Epithelial cell of umbilical artery (primary cell): ENCODE results near the gene SENP6. TPM values are rescaled to one million over a fixed set of nuclear protein-coding genes. Genes with fewer than 3 reads are reported as not detected.

Source experiments
- total RNA-seq: library from RNA; depleted of rRNA; stranded (reverse); fragments of >200 nt; gene quantifications from 2 replicates; pipeline ENCODE4 v1.2.3, GENCODE V29; 2014

SENP6 gene
- 58.8 and 79.3 TPM in 2 replicates for total RNA-seq

DNA sequence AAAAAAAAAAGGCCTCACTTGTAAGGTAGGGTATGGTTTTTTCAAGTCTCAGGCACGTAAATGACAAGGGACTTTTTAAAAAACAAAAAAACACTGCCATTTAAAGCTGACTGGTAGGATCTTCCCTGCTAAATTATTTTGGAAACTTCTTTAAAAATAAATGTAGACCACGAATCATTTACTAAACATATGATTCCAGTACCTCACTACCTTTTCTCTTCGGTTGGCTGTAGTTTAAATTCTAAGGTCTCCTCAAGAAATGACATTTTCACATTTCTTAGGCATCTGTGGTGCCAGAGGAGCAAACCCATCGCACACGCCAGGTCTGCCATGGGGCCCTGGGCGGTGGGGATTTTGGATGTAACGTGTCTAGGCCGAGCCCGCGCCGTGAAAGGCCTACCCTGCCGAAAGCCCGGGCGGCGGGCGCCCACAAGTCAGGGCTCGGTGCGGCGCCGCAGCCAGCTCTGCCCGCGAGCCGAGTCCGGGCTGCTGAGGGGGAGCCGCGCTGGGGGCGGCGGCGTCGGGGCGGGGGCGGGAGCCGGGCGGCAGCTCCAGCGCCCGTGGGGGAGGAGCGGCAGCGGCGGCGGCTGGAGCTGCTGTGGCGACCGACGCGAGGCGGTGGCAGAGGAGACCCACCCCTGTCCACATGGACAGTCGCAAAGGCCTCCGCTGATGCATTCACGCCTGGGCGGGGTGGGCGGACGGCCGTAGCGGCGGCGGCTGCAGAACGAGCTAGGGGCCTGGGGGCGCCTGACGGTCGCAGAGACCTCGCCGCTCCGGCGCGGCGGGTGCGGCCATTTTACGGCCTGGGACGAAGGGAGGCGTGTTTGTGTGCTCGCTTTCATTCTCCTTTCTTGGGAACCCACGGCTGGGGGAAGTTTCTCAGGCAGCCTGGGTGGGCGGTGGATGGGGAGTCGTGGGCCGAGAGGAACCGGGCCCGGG lies at the start of gene SENP6:
Gene SENP6, plus strand, starts transcription at position 577 of the 942 bp plus-strand sequence. CDS start 645 bp downstream, outside the sequence.

GRCh38 chr6:75748743-75749538 lies 147.3 kb downstream of the SENP6 start, which contains the start of gene MYO6:
Gene MYO6, plus strand, starts transcription at chr6:75749239. Its CDS starts 68,309 bp downstream, at chr6:75817548.

Other genes with a start within 250 kb of the SENP6 start
- 12.2 and 16.2 TPM in 2 replicates for gene FILIP1, start 108.1 kb upstream of the SENP6 start, total RNA-seq
- 23.9 and 29.9 TPM in 2 replicates for gene MYO6, start 147.4 kb downstream of the SENP6 start, total RNA-seq